Sigmoid colon (tissue), 4 donors: ENCODE measurements around the gene VGLL4.

ENCODE experiments used
- CTCF ChIP-seq, 4 experiments: fragments of 450-650 bp in 3 of 4; fragments of 200-600 bp in 1 of 4; IDR thresholded peaks; one replicate each; pipeline ENCODE4 v1.5.1; 2016 to 2019; ENCODE audit warnings: antibody characterized with exemption in 4 of 4, mild to moderate bottlenecking in 3 of 4, moderate library complexity in 2 of 4
- EP300 ChIP-seq, 4 donors: sonication (generic); formaldehyde crosslinking; IDR thresholded peaks; one replicate each; pipeline ENCODE4 v1.6.1; 2017; ENCODE audit warnings: antibody characterized with exemption in 4 of 4
- POLR2A ChIP-seq, 2 donors: fragments of 450-650 bp; IDR thresholded peaks; one replicate each; pipeline ENCODE4 v1.6.1; 2016; ENCODE audit warnings: antibody characterized with exemption in 2 of 2, mild to moderate bottlenecking in 2 of 2, moderate library complexity in 2 of 2
- POLR2AphosphoS5 ChIP-seq, 4 donors: sonication (generic); formaldehyde crosslinking; IDR thresholded peaks; one replicate each; pipeline ENCODE4 v1.6.1; 2017; ENCODE audit warnings: antibody characterized with exemption in 4 of 4

- TF ChIP-seq CTCF (IDR thresholded peaks at IDR 0.05) (no peak), POLR2A (IDR thresholded peaks at IDR 0.05) (no peak), POLR2AphosphoS5 (IDR thresholded peaks at IDR 0.05) (no peak), EP300 (IDR thresholded peaks at IDR 0.05) (no peak)
Observed at GRCh38 chr3:11529281-11529680, 114.4 kb downstream of the VGLL4 start.
